GM12864 (cell line): Measurements from ENCODE around the gene RNF40.
A peak's percentile ranks its signal among the peaks of the same experiment; 100 is the strongest.

ENCODE experiments used
- DNase-seq: peaks from one replicate; pipeline ENCODE4 v3.0.0-alpha.2; 2011; ENCODE audit warnings: low read depth
- H3K4me3 ChIP-seq: 2 replicates; pipeline ENCODE4 v1.5.1; 2011; ENCODE audit warnings: mild to moderate bottlenecking, low read depth, low read length, control low read depth
- CTCF ChIP-seq: IDR thresholded peaks from 2 replicates; pipeline ENCODE4 v1.5.1; 2011; ENCODE audit warnings: low read depth, mild to moderate bottlenecking, moderate library complexity, low read length, control low read depth, inconsistent platforms; ENCODE audit errors: missing control alignments

Gene RNF40

GRCh38 chr16:30782486-30783279 lies 20.6 kb downstream of the RNF40 start:
- DNase-seq = no peak
- TF ChIP-seq CTCF = no peak
- H3K4me3 ChIP-seq = no peak overlapping the region

- no peak for TF ChIP-seq CTCF
- no peak overlapping the region for H3K4me3 ChIP-seq
- DNase-seq = no peak
Observed at GRCh38 chr16:30783280-30784109, 21.4 kb downstream of the RNF40 start.

GRCh38 chr16:30784215-30784614 lies 22.1 kb downstream of the RNF40 start:
- H3K4me3 ChIP-seq = no peak overlapping the region
- no peak for TF ChIP-seq CTCF
- no peak for DNase-seq

GRCh38 chr16:30785126-30786106 lies 23.3 kb downstream of the RNF40 start:
- no peak for TF ChIP-seq CTCF
- no peak for DNase-seq
- H3K4me3 ChIP-seq = no peak overlapping the region

GRCh38 chr16:30786115-30786935 lies 24.2 kb downstream of the RNF40 start:
- TF ChIP-seq CTCF = no peak
- peak overlapping the region; percentile 58 for H3K4me3 ChIP-seq
- DNase-seq = no peak
